SK-N-SH (cell line): ENCODE results near the gene SHQ1. TPM values are rescaled to one million over a fixed set of nuclear protein-coding genes. Genes with fewer than 3 reads are reported as not detected.

Source experiments
- CTCF ChIA-PET: fragments of 300-600, 350-600 bp; formaldehyde crosslinking; extraction: SDS; loops from one replicate; lab custom pipeline; 2021; lab: Yijun Ruan, JAX
- POLR2A ChIA-PET: fragments of 350-600 bp; sonication (Branson Sonifier 250); formaldehyde crosslinking; extraction: SDS; loops from one replicate; lab custom pipeline; 2020; ENCODE audit warnings: antibody characterized with exemption, inconsistent platforms; lab: Yijun Ruan, JAX
- DNase-seq: peaks from one replicate; pipeline ENCODE4 v3.0.0; 2012
- H2AFZ ChIP-seq: fragments of 200-600 bp; sonication (generic); 2 replicates; pipeline ENCODE4 v1.8.1; 2016; ENCODE audit warnings: antibody characterized with exemption, mild to moderate bottlenecking, low read depth
- H3F3A ChIP-seq: fragments of 200-600 bp; sonication (generic); replicated peaks from 2 replicates; pipeline ENCODE3; 2016; ENCODE audit warnings: antibody characterized with exemption, mild to moderate bottlenecking; ENCODE audit not compliant: insufficient read depth
- H3K27ac ChIP-seq, 2 experiments: fragments of 200-500 bp in 1 of 2; fragments of 200-600 bp in 1 of 2; sonication (Bioruptor generic) in 1 of 2; sonication (generic), shearing (Covaris generic) in 1 of 2; 2 replicates each; pipeline versions ENCODE4 v1.5.1 to v1.6.1; 2014 to 2016; ENCODE audit warnings: low read depth in 2 of 2, inconsistent platforms in 1 of 2, low read length in 1 of 2, mild to moderate bottlenecking in 1 of 2, mixed read lengths in 1 of 2
- H3K27me3 ChIP-seq: fragments of 200-600 bp; sonication (generic), shearing (Covaris generic); 2 replicates; pipeline ENCODE4 v1.6.1; 2016; ENCODE audit warnings: mixed run types; ENCODE audit not compliant: insufficient read depth
- H3K36me3 ChIP-seq, 2 experiments: fragments of 200-500 bp in 1 of 2; fragments of 200-600 bp in 1 of 2; sonication (Bioruptor generic) in 1 of 2; sonication (generic) in 1 of 2; replicated peaks in 1 of 2; 2 replicates each; pipeline versions ENCODE3 to v1.5.1; 2014 to 2016; ENCODE audit warnings: low read length in 1 of 2, mild to moderate bottlenecking in 1 of 2; ENCODE audit not compliant: insufficient read depth in 2 of 2, control insufficient read depth in 1 of 2
- H3K4me1 ChIP-seq, 2 experiments: fragments of 200-500 bp in 1 of 2; fragments of 200-600 bp in 1 of 2; sonication (Bioruptor generic) in 1 of 2; sonication (generic), shearing (Covaris generic) in 1 of 2; 2 replicates each; pipeline versions ENCODE4 v1.5.1 to v1.6.1; 2014 to 2016; ENCODE audit warnings: low read depth in 1 of 2, low read length in 1 of 2, mixed run types in 1 of 2; ENCODE audit not compliant: insufficient read depth in 2 of 2, control insufficient read depth in 1 of 2
- H3K4me2 ChIP-seq: fragments of 200-600 bp; sonication (generic), shearing (Covaris generic); 2 replicates; pipeline ENCODE4 v1.6.1; 2017; ENCODE audit warnings: mixed run types
- H3K4me3 ChIP-seq, 2 experiments: fragments of 200-500 bp in 1 of 2; fragments of 200-600 bp in 1 of 2; sonication (Bioruptor generic) in 1 of 2; sonication (generic), shearing (Covaris generic) in 1 of 2; 2 replicates each; pipeline versions ENCODE4 v1.5.1 to v1.8.1; 2014 to 2016; ENCODE audit warnings: low read depth in 2 of 2, inconsistent platforms in 1 of 2, low read length in 1 of 2, mild to moderate bottlenecking in 1 of 2, mixed read lengths in 1 of 2, moderate library complexity in 1 of 2
- H3K79me2 ChIP-seq: fragments of 200-600 bp; sonication (generic); 2 replicates; pipeline ENCODE4 v1.8.1; 2017; ENCODE audit warnings: mild to moderate bottlenecking; ENCODE audit not compliant: insufficient read depth
- H3K9ac ChIP-seq: fragments of 200-600 bp; sonication (generic); 2 replicates; pipeline ENCODE4 v1.6.1; 2017; ENCODE audit warnings: mixed run types
- H3K9me2 ChIP-seq: fragments of 200-600 bp; sonication (generic); 2 replicates; pipeline ENCODE4 v1.6.1; 2017; ENCODE audit warnings: mixed run types
- H3K9me3 ChIP-seq: fragments of 200-600 bp; sonication (generic); 2 replicates; pipeline ENCODE4 v1.6.1; 2017; ENCODE audit warnings: mixed run types, mild to moderate bottlenecking, moderate library complexity
- H4K20me1 ChIP-seq: fragments of 200-600 bp; sonication (generic); 2 replicates; pipeline ENCODE4 v1.6.1; 2017; ENCODE audit warnings: mild to moderate bottlenecking, mixed run types; ENCODE audit not compliant: insufficient read depth
- CHD2 ChIP-seq: fragments of 150-350 bp; IDR thresholded peaks from 2 replicates; pipeline ENCODE4 v1.6.1; 2018; ENCODE audit warnings: low read length; ENCODE audit not compliant: partially characterized antibody
- ELF1 ChIP-seq: IDR thresholded peaks from 2 replicates; pipeline ENCODE4 v1.4.0; 2012
- EZH2phosphoT487 ChIP-seq: fragments of 200-600 bp; sonication (generic); IDR thresholded peaks from 2 replicates; pipeline ENCODE4 v1.6.1; 2017; ENCODE audit warnings: low read depth, mixed run types, mild to moderate bottlenecking, antibody characterized with exemption, moderate library complexity, borderline replicate concordance
- FOSL2 ChIP-seq: IDR thresholded peaks from 2 replicates; pipeline ENCODE4 v1.4.0; 2012; ENCODE audit warnings: low read depth, mild to moderate bottlenecking, moderate library complexity, borderline replicate concordance
- FOXJ3 ChIP-seq: sonication (generic); formaldehyde crosslinking; IDR thresholded peaks from 2 replicates; pipeline ENCODE4 v1.5.1; 2020; ENCODE audit warnings: mild to moderate bottlenecking, missing genetic modification reagents
- FOXM1 ChIP-seq: IDR thresholded peaks from 2 replicates; pipeline ENCODE4 v1.4.0; 2012; ENCODE audit warnings: low read depth, mild to moderate bottlenecking
- GABPA ChIP-seq: IDR thresholded peaks from 2 replicates; pipeline ENCODE4 v1.4.0; 2012; ENCODE audit warnings: low read depth, mild to moderate bottlenecking
- JUND ChIP-seq: IDR thresholded peaks from 2 replicates; pipeline ENCODE4 v1.4.0; 2012
- MAX ChIP-seq: IDR thresholded peaks from 2 replicates; pipeline ENCODE4 v1.4.0; 2012; ENCODE audit warnings: low read depth
- MEF2A ChIP-seq: IDR thresholded peaks from 2 replicates; pipeline ENCODE4 v1.4.0; 2012; ENCODE audit warnings: low read depth, borderline replicate concordance
- NFIC ChIP-seq: IDR thresholded peaks from 2 replicates; pipeline ENCODE4 v1.4.0; 2012; ENCODE audit warnings: borderline replicate concordance
- PBX3 ChIP-seq: IDR thresholded peaks from 2 replicates; pipeline ENCODE4; 2012
- POLR2AphosphoS5 ChIP-seq: IDR thresholded peaks from 2 replicates; pipeline ENCODE4 v1.6.1; 2012; ENCODE audit warnings: low read depth, low read length
- RAD21 ChIP-seq: IDR thresholded peaks from 2 replicates; pipeline ENCODE4 v1.6.1; 2012; ENCODE audit warnings: mild to moderate bottlenecking, low read length
- RFX5 ChIP-seq: IDR thresholded peaks from 2 replicates; pipeline ENCODE4 v1.6.1; 2012; ENCODE audit warnings: mild to moderate bottlenecking, improper control_type of control experiment, low read length
- RXRA ChIP-seq: IDR thresholded peaks from 2 replicates; pipeline ENCODE4 v1.4.0; 2012; ENCODE audit warnings: low read depth, mild to moderate bottlenecking, borderline replicate concordance
- SIN3A ChIP-seq: IDR thresholded peaks from 2 replicates; pipeline ENCODE4 v1.6.1; 2012; ENCODE audit warnings: low read depth, mild to moderate bottlenecking, low read length, moderate library complexity, borderline replicate concordance
- SMC3 ChIP-seq: IDR thresholded peaks from 2 replicates; pipeline ENCODE4 v1.6.1; 2012; ENCODE audit warnings: low read depth, low read length, improper control_type of control experiment
- TAF1 ChIP-seq: IDR thresholded peaks from 2 replicates; pipeline ENCODE4 v1.6.1; 2012; ENCODE audit warnings: low read depth, mild to moderate bottlenecking, low read length, moderate library complexity, borderline replicate concordance
- TCF12 ChIP-seq: IDR thresholded peaks from 2 replicates; pipeline ENCODE4 v1.4.0; 2012
- TEAD4 ChIP-seq: IDR thresholded peaks from 2 replicates; pipeline ENCODE4 v1.4.0; 2012; ENCODE audit warnings: mild to moderate bottlenecking, borderline replicate concordance; ENCODE audit not compliant: insufficient read depth
- WGBS: methylation state at CpG from one replicate; pipeline ENCODE4 v1.1.6; 2017; ENCODE audit warnings: low lambda C conversion rate; 5-methylcytosine and 5-hydroxymethylcytosine counted together
- polyA plus RNA-seq, 3 experiments: library from polyadenylated mRNA; depleted of rRNA; stranded (reverse); fragments of >200 nt; gene quantifications; 2 replicates each; pipeline ENCODE4 v1.2.3, GENCODE V29; 2012
- TF ChIP-seq, protein P1 (sequence below): fragments of 150-350 bp; IDR thresholded peaks from 2 replicates; pipeline ENCODE4 v1.6.1; 2016; ENCODE audit warnings: mild to moderate bottlenecking, low read depth, low read length
- TF ChIP-seq, protein P2 (sequence below): IDR thresholded peaks from 2 replicates; pipeline ENCODE4 v1.4.0; 2012; ENCODE audit warnings: low read depth, borderline replicate concordance
- TF ChIP-seq, protein P3 (sequence below): IDR thresholded peaks from 2 replicates; pipeline ENCODE4 v1.6.1; 2012; ENCODE audit warnings: mild to moderate bottlenecking, low read depth, low read length, moderate library complexity
- TF ChIP-seq, protein P4 (sequence below): IDR thresholded peaks from 2 replicates; pipeline ENCODE4 v1.4.0; 2012; ENCODE audit warnings: low read depth, borderline replicate concordance

Gene SHQ1
- polyA plus RNA-seq, 1 of the 3 experiments (the other 2 are of a cell fraction) = 10.5 TPM

DNA sequence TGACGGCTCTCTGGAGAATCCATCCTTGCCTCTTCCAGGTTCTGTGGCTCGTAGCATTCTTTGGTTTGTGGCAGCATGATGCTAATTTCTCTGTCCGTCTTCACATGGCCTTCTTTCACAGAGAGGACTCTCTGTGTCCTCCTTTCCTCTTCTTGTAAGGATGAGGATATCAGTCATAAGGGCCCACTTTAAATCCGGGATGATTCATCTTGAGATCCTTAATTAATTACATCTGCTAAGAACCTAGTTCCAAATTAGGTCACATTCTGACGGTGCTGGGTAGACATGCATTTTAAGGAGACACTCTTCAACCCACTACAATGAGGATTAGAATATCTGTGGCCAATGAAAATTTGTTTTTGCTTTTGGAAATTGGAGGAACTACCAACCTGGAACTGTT, 23.9 kb upstream of the SHQ1 start:
- peak overlapping the region; percentile 29 to 75; a peak in 3 of 4 replicates for H3K27ac ChIP-seq
- DNase-seq = no peak
- TF ChIP-seq RAD21 (no peak), FOXM1 (no peak), TAF1 (no peak), SIN3A (peak; percentile 45; the same call in 1 of the 2 replicates), EZH2phosphoT487 (no peak), MAX (no peak; the same call in 1 of the 2 replicates), SMC3 (no peak), TEAD4 (no peak), RFX5 (no peak), FOSL2 (peak; percentile 63; the same call in 1 of the 2 replicates), ELF1 (no peak), TCF12 (peak; percentile 90), MEF2A (no peak), FOXJ3 (CRISPR knock-in tag) (no peak), PBX3 (peak; percentile 34; the same call in 1 of the 2 replicates), RXRA (no peak), POLR2AphosphoS5 (peak; percentile 46; the same call in 1 of the 2 replicates), NFIC (0 out of 2 replicates have a peak, but pooled peaks have one; percentile 8), CHD2 (no peak), JUND (no peak; the same call in 1 of the 2 replicates), GABPA (no peak)
- TF ChIP-seq, protein P1, sequence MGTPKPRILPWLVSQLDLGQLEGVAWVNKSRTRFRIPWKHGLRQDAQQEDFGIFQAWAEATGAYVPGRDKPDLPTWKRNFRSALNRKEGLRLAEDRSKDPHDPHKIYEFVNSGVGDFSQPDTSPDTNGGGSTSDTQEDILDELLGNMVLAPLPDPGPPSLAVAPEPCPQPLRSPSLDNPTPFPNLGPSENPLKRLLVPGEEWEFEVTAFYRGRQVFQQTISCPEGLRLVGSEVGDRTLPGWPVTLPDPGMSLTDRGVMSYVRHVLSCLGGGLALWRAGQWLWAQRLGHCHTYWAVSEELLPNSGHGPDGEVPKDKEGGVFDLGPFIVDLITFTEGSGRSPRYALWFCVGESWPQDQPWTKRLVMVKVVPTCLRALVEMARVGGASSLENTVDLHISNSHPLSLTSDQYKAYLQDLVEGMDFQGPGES = no peak
- TF ChIP-seq, protein P2, sequence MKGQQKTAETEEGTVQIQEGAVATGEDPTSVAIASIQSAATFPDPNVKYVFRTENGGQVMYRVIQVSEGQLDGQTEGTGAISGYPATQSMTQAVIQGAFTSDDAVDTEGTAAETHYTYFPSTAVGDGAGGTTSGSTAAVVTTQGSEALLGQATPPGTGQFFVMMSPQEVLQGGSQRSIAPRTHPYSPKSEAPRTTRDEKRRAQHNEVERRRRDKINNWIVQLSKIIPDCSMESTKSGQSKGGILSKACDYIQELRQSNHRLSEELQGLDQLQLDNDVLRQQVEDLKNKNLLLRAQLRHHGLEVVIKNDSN = no peak
- TF ChIP-seq, protein P3, sequence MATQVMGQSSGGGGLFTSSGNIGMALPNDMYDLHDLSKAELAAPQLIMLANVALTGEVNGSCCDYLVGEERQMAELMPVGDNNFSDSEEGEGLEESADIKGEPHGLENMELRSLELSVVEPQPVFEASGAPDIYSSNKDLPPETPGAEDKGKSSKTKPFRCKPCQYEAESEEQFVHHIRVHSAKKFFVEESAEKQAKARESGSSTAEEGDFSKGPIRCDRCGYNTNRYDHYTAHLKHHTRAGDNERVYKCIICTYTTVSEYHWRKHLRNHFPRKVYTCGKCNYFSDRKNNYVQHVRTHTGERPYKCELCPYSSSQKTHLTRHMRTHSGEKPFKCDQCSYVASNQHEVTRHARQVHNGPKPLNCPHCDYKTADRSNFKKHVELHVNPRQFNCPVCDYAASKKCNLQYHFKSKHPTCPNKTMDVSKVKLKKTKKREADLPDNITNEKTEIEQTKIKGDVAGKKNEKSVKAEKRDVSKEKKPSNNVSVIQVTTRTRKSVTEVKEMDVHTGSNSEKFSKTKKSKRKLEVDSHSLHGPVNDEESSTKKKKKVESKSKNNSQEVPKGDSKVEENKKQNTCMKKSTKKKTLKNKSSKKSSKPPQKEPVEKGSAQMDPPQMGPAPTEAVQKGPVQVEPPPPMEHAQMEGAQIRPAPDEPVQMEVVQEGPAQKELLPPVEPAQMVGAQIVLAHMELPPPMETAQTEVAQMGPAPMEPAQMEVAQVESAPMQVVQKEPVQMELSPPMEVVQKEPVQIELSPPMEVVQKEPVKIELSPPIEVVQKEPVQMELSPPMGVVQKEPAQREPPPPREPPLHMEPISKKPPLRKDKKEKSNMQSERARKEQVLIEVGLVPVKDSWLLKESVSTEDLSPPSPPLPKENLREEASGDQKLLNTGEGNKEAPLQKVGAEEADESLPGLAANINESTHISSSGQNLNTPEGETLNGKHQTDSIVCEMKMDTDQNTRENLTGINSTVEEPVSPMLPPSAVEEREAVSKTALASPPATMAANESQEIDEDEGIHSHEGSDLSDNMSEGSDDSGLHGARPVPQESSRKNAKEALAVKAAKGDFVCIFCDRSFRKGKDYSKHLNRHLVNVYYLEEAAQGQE = no peak
- TF ChIP-seq, protein P4, sequence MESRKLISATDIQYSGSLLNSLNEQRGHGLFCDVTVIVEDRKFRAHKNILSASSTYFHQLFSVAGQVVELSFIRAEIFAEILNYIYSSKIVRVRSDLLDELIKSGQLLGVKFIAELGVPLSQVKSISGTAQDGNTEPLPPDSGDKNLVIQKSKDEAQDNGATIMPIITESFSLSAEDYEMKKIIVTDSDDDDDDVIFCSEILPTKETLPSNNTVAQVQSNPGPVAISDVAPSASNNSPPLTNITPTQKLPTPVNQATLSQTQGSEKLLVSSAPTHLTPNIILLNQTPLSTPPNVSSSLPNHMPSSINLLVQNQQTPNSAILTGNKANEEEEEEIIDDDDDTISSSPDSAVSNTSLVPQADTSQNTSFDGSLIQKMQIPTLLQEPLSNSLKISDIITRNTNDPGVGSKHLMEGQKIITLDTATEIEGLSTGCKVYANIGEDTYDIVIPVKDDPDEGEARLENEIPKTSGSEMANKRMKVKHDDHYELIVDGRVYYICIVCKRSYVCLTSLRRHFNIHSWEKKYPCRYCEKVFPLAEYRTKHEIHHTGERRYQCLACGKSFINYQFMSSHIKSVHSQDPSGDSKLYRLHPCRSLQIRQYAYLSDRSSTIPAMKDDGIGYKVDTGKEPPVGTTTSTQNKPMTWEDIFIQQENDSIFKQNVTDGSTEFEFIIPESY = no peak

More for the DNA sequence above, 23.9 kb upstream of the SHQ1 start:
- WGBS = 30% methylated on average over 5 of the region's 5 CpGs
- CTCF ChIA-PET = no interaction called here
- H3F3A ChIP-seq = no peaks in the 10 kb centered on the region
- no peak overlapping the region for H3K4me3 ChIP-seq
- H3K79me2 ChIP-seq = no peaks in the 10 kb centered on the region
- H3K9me2 ChIP-seq = no peaks in the 10 kb centered on the region
- no peaks in the 10 kb centered on the region for H4K20me1 ChIP-seq
- H3K27me3 ChIP-seq = no peaks in the 10 kb centered on the region
- H3K36me3 ChIP-seq = no peaks in the 10 kb centered on the region
- H3K4me1 ChIP-seq = no peaks in the 10 kb centered on the region
- H3K4me2 ChIP-seq = peak overlapping the region; percentile 36; the same call in 1 of the 2 replicates
- H2AFZ ChIP-seq = peak overlapping the region; percentile 81
- no peaks in the 10 kb centered on the region for H3K9me3 ChIP-seq
- POLR2A ChIA-PET = no interaction called here
- peak overlapping the region; percentile 35; the same call in 1 of the 2 replicates for H3K9ac ChIP-seq
